C4-2B (cell line): ENCODE results near the gene ATP5F1B.

Experiments used
- CTCF ChIP-seq: fragments of 450-650 bp; conservative IDR thresholded peaks from 2 replicates; pipeline ENCODE4 v1.5.1; 2017; ENCODE audit warnings: mild to moderate bottlenecking
- ZFX ChIP-seq: fragments of 450-650 bp; IDR thresholded peaks from 2 replicates; pipeline ENCODE4 v1.6.1; 2017

- no peak for TF ChIP-seq CTCF
- TF ChIP-seq ZFX, result no peak
Observed at GRCh38 chr12:56670836-56671235, 25.1 kb upstream of the ATP5F1B start.
